Measurements from ENCODE around the gene OR52E5.

OR52E5 gene

GRCh38 chr11:5937868-5938602 is 45.0 kb downstream of the OR52E5 start:
- DNase-seq, result no peak

GRCh38 chr11:5938603-5938965 is 45.6 kb downstream of the OR52E5 start:
- DNase-seq, result no peak

- DNase-seq, result no peak
These were observed 47.7 kb downstream of the OR52E5 start for GRCh38 chr11:5940748-5941147.

GRCh38 chr11:5941951-5942350 is 48.9 kb downstream of the OR52E5 start, which contains the start of gene OR56A3:
Gene OR56A3, plus strand, starts transcription at chr11:5942251. Its CDS starts 5,096 bp downstream, at chr11:5947347.
- DNase-seq, result no peak

All from GOT3 (cell line).